Stomach smooth muscle (tissue), 2 donors: ENCODE results near the gene ONECUT3.

Source experiments
- H3K27ac ChIP-seq: one replicate; pipeline ENCODE4 v1.7.0; 2013; ENCODE audit warnings: mild to moderate bottlenecking, low read length, inconsistent platforms
- H3K27me3 ChIP-seq, 2 donors: one replicate each; pipeline ENCODE4 v1.7.0; 2013; ENCODE audit warnings: low read length in 2 of 2; ENCODE audit not compliant: insufficient read depth in 2 of 2, control insufficient read depth in 1 of 2
- H3K36me3 ChIP-seq, 2 donors: one replicate each; pipeline ENCODE4 v1.7.0; 2013; ENCODE audit warnings: low read length in 2 of 2; ENCODE audit not compliant: control insufficient read depth in 2 of 2, insufficient read depth in 2 of 2
- H3K4me1 ChIP-seq: one replicate; pipeline ENCODE4 v1.7.0; 2013; ENCODE audit warnings: low read length; ENCODE audit not compliant: control insufficient read depth, insufficient read depth
- H3K4me3 ChIP-seq, 2 donors: one replicate each; pipeline ENCODE4 v1.7.0; 2013; ENCODE audit warnings: low read length in 2 of 2
- H3K9ac ChIP-seq, 2 donors: one replicate each; pipeline ENCODE4 v1.7.0; 2013; ENCODE audit warnings: low read length in 2 of 2, mild to moderate bottlenecking in 1 of 2
- H3K9me3 ChIP-seq, 2 donors: one replicate each; pipeline ENCODE4 v1.7.0; 2013; ENCODE audit warnings: low read length in 2 of 2; ENCODE audit not compliant: control insufficient read depth in 2 of 2
- donor health status: healthy.
- donor health status: Pancreatic carcinoma.

The ONECUT3 gene

GRCh38 chr19:1770866-1771576, 17.7 kb downstream of the ONECUT3 start:
- Histone ChIP-seq H3K36me3 (no peaks in the 10 kb centered on the region), H3K27me3 (peaks cover 55 to 74% of the 10 kb centered on the region in 2 donors), H3K27ac (no peak overlapping the region), H3K4me3 (no peak overlapping the region), H3K9ac (no peak overlapping the region), H3K9me3 (peaks cover 7 to 19% of the 10 kb centered on the region in 2 donors), H3K4me1 (no peaks in the 10 kb centered on the region)

- Histone ChIP-seq H3K9me3 (peaks cover 7 to 19% of the 10 kb centered on the region in 2 donors), H3K9ac (no peak overlapping the region), H3K36me3 (no peaks in the 10 kb centered on the region), H3K4me3 (no peak overlapping the region), H3K27ac (no peak overlapping the region), H3K4me1 (no peaks in the 10 kb centered on the region), H3K27me3 (peaks cover 51 to 71% of the 10 kb centered on the region in 2 donors)
These were observed 19.9 kb downstream of the ONECUT3 start for GRCh38 chr19:1773184-1773583.

GRCh38 chr19:1774989-1775772, 21.9 kb downstream of the ONECUT3 start:
- peaks cover 47 to 67% of the 10 kb centered on the region in 2 donors for H3K27me3 ChIP-seq
- H3K4me1 ChIP-seq = no peaks in the 10 kb centered on the region
- no peak overlapping the region for H3K27ac ChIP-seq
- no peak overlapping the region for H3K9ac ChIP-seq
- H3K9me3 ChIP-seq = peaks cover 7 to 18% of the 10 kb centered on the region in 2 donors
- H3K36me3 ChIP-seq = no peaks in the 10 kb centered on the region
- no peak overlapping the region for H3K4me3 ChIP-seq

- Histone ChIP-seq H3K27ac (no peak overlapping the region), H3K9ac (no peak overlapping the region), H3K27me3 (peaks cover 54 to 71% of the 10 kb centered on the region in 2 donors), H3K4me3 (no peak overlapping the region), H3K4me1 (no peaks in the 10 kb centered on the region), H3K9me3 (peaks cover 0 to 9% of the 10 kb centered on the region in 2 donors), H3K36me3 (no peaks in the 10 kb centered on the region)
These were observed 22.8 kb downstream of the ONECUT3 start for GRCh38 chr19:1775951-1776605.

GRCh38 chr19:1776606-1777147, 23.4 kb downstream of the ONECUT3 start:
- Histone ChIP-seq H3K9ac (no peak overlapping the region), H3K36me3 (no peaks in the 10 kb centered on the region), H3K27ac (no peak overlapping the region), H3K4me3 (no peak overlapping the region), H3K27me3 (peaks cover 53 to 75% of the 10 kb centered on the region in 2 donors), H3K9me3 (peaks cover 3 to 6% of the 10 kb centered on the region in 2 donors), H3K4me1 (no peaks in the 10 kb centered on the region)

- no peaks in the 10 kb centered on the region for H3K36me3 ChIP-seq
- no peaks in the 10 kb centered on the region for H3K4me1 ChIP-seq
- peaks cover 57 to 79% of the 10 kb centered on the region in 2 donors for H3K27me3 ChIP-seq
- no peak overlapping the region for H3K4me3 ChIP-seq
- peaks cover 7 to 11% of the 10 kb centered on the region in 2 donors for H3K9me3 ChIP-seq
- no peak overlapping the region for H3K27ac ChIP-seq
- H3K9ac ChIP-seq = no peak overlapping the region
These were observed 23.8 kb downstream of the ONECUT3 start for GRCh38 chr19:1777149-1777548.

GRCh38 chr19:1779574-1779973, 26.3 kb downstream of the ONECUT3 start:
- H3K27me3 ChIP-seq = peaks cover 60 to 77% of the 10 kb centered on the region in 2 donors
- no peak overlapping the region for H3K4me3 ChIP-seq
- H3K4me1 ChIP-seq = no peaks in the 10 kb centered on the region
- peaks cover 7 to 16% of the 10 kb centered on the region in 2 donors for H3K9me3 ChIP-seq
- H3K36me3 ChIP-seq = no peaks in the 10 kb centered on the region
- no peak overlapping the region for H3K27ac ChIP-seq
- H3K9ac ChIP-seq = no peak overlapping the region

GRCh38 chr19:1780272-1780958, 27.1 kb downstream of the ONECUT3 start:
- Histone ChIP-seq H3K9me3 (peaks cover 7 to 13% of the 10 kb centered on the region in 2 donors), H3K4me3 (no peak overlapping the region), H3K36me3 (no peaks in the 10 kb centered on the region), H3K4me1 (no peaks in the 10 kb centered on the region), H3K9ac (no peak overlapping the region), H3K27me3 (peaks cover 57 to 68% of the 10 kb centered on the region in 2 donors), H3K27ac (no peak overlapping the region)

- peaks cover 45 to 47% of the 10 kb centered on the region in 2 donors for H3K27me3 ChIP-seq
- peaks cover 7 to 13% of the 10 kb centered on the region in 2 donors for H3K9me3 ChIP-seq
These were observed 29.2 kb downstream of the ONECUT3 start for GRCh38 chr19:1782521-1782920.

GRCh38 chr19:1783354-1783753, 30.0 kb downstream of the ONECUT3 start:
- Histone ChIP-seq H3K27ac (no peak overlapping the region), H3K4me3 (no peak overlapping the region), H3K9ac (no peak overlapping the region), H3K9me3 (peaks cover 7 to 13% of the 10 kb centered on the region in 2 donors), H3K27me3 (peaks cover 44% of the 10 kb centered on the region in 2 donors), H3K4me1 (no peaks in the 10 kb centered on the region), H3K36me3 (no peaks in the 10 kb centered on the region)

More at GRCh38 chr19:1782521-1782920, 29.2 kb downstream of the ONECUT3 start:
- no peak overlapping the region for H3K27ac ChIP-seq
- no peak overlapping the region for H3K9ac ChIP-seq
- H3K4me1 ChIP-seq = no peaks in the 10 kb centered on the region
- no peaks in the 10 kb centered on the region for H3K36me3 ChIP-seq
- H3K4me3 ChIP-seq = no peak overlapping the region
